ENCODE measurements around the gene SLC14A1. TPM values are rescaled to one million over a fixed set of nuclear protein-coding genes. Genes with fewer than 3 reads are reported as not detected.
A peak's percentile ranks its signal among the peaks of the same experiment; 100 is the strongest.

The SLC14A1 gene
- total and polyA plus RNA-seq, 2 experiments from 2014 or later: 0.21 to 0.53 TPM

DNA sequence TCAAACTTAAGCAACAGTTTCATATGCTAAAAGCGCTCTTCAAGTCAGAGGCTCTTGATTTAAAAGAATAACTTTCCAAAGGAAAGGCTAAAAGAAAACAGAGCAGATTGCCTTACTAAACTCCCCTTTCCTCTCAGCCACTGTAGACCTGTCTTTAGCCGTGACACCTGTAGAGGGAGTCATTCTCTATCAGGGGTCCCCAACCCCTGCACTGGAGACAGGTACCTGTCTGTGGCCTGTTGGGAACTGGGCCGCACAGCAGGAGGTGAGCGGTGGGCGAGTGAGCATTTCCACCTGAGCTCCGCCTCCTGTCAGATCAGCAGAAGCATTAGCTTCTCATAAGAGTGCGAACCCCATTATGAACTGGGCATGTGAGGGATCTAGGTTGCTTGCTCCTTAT is 9.6 kb downstream of the SLC14A1 start:
- DNase-seq (ENCODE audit: low spot score) (peak; percentile 78), ATAC-seq (peak; percentile 94)
- no peak overlapping the region for H3K27ac ChIP-seq (ENCODE audit: low read depth)
- Mint-ChIP-seq H3K4me3 (no peak overlapping the region), H3K4me1 (peaks cover 7% of the 10 kb centered on the region), H3K36me3 (ENCODE audit: low read depth) (no peaks in the 10 kb centered on the region; the same call in 1 of the 3 replicates), H3K9me3 (no peaks in the 10 kb centered on the region; the same call in 2 of the 3 replicates), H3K27ac (no peak overlapping the region), H3K27me3 (ENCODE audit: insufficient read depth, low read depth, poor library complexity) (peaks cover 2% of the 10 kb centered on the region)
- peaks cover 13% of the 10 kb centered on the region for H3K9me2 ChIP-seq (ENCODE audit: insufficient read depth)
- 0 out of 2 replicates have a peak, but pooled peaks cover 4% of the 10 kb centered on the region for H3F3A ChIP-seq (replicated peaks; ENCODE audit: low read depth)
- TF ChIP-seq POLR2AphosphoS5 (IDR thresholded peaks at IDR 0.05; ENCODE audit: low read depth): no peak
- TF ChIP-seq, protein P1, sequence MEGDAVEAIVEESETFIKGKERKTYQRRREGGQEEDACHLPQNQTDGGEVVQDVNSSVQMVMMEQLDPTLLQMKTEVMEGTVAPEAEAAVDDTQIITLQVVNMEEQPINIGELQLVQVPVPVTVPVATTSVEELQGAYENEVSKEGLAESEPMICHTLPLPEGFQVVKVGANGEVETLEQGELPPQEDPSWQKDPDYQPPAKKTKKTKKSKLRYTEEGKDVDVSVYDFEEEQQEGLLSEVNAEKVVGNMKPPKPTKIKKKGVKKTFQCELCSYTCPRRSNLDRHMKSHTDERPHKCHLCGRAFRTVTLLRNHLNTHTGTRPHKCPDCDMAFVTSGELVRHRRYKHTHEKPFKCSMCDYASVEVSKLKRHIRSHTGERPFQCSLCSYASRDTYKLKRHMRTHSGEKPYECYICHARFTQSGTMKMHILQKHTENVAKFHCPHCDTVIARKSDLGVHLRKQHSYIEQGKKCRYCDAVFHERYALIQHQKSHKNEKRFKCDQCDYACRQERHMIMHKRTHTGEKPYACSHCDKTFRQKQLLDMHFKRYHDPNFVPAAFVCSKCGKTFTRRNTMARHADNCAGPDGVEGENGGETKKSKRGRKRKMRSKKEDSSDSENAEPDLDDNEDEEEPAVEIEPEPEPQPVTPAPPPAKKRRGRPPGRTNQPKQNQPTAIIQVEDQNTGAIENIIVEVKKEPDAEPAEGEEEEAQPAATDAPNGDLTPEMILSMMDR (conservative IDR thresholded peaks at IDR 0.05; ENCODE audit: low read depth in 2 of 2): peak; percentile 72 to 85
- no peak overlapping the region for H3K4me2 ChIP-seq
- H3K79me2 ChIP-seq (replicated peaks; ENCODE audit: insufficient read depth): no peaks in the 10 kb centered on the region
- H3K36me3 ChIP-seq (ENCODE audit: insufficient read depth): no peaks in the 10 kb centered on the region
- H3K4me1 ChIP-seq (ENCODE audit: insufficient read depth): peaks cover 6% of the 10 kb centered on the region; the same call in 1 of the 2 replicates
- H2AFZ ChIP-seq: no peak overlapping the region
- no peaks in the 10 kb centered on the region for H3K27me3 ChIP-seq (ENCODE audit: insufficient read depth)
- H3K4me3 ChIP-seq: no peak overlapping the region
- no peaks in the 10 kb centered on the region for H4K20me1 ChIP-seq (replicated peaks; ENCODE audit: insufficient read depth)

DNA sequence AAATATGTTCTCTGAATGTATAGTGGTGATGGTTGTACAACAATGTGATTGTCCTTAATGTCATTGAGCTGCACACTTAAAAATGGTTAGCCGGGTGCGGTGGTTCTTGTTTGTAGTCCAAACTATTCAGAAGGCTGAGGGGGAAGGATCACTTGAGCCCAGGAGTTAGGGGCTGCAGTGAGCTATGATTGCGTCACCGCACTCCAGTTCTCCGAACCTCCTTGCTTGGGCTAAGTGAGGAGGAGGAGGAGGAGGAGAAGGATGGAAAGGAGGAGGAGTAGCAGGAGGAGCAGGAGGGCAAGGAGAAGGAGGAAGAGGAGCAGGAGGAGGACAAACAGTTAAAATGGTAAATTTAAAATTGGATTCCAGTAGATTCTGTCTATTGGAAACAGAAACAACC is 10.5 kb downstream of the SLC14A1 start:
- no peaks in the 10 kb centered on the region; the same call in 2 of the 3 replicates for H3K9me3 Mint-ChIP-seq
- H3K4me1 Mint-ChIP-seq: peaks cover 17% of the 10 kb centered on the region
- H3K27ac Mint-ChIP-seq: no peak overlapping the region
- TF ChIP-seq EZH2phosphoT487 (IDR thresholded peaks at IDR 0.05; ENCODE audit: unreplicated experiment) (no peak), ZNF462 (CRISPR knock-in tag; IDR thresholded peaks at IDR 0.05) (no peak), NANOG (IDR thresholded peaks at IDR 0.05; ENCODE audit: borderline replicate concordance) (no peak), ZNF331 (CRISPR knock-in tag; IDR thresholded peaks at IDR 0.05; ENCODE audit: low read depth) (no peak)
- TF ChIP-seq, protein P1 (conservative IDR thresholded peaks at IDR 0.05; ENCODE audit: low read depth in 2 of 2): no peak
- TF ChIP-seq, protein P2, sequence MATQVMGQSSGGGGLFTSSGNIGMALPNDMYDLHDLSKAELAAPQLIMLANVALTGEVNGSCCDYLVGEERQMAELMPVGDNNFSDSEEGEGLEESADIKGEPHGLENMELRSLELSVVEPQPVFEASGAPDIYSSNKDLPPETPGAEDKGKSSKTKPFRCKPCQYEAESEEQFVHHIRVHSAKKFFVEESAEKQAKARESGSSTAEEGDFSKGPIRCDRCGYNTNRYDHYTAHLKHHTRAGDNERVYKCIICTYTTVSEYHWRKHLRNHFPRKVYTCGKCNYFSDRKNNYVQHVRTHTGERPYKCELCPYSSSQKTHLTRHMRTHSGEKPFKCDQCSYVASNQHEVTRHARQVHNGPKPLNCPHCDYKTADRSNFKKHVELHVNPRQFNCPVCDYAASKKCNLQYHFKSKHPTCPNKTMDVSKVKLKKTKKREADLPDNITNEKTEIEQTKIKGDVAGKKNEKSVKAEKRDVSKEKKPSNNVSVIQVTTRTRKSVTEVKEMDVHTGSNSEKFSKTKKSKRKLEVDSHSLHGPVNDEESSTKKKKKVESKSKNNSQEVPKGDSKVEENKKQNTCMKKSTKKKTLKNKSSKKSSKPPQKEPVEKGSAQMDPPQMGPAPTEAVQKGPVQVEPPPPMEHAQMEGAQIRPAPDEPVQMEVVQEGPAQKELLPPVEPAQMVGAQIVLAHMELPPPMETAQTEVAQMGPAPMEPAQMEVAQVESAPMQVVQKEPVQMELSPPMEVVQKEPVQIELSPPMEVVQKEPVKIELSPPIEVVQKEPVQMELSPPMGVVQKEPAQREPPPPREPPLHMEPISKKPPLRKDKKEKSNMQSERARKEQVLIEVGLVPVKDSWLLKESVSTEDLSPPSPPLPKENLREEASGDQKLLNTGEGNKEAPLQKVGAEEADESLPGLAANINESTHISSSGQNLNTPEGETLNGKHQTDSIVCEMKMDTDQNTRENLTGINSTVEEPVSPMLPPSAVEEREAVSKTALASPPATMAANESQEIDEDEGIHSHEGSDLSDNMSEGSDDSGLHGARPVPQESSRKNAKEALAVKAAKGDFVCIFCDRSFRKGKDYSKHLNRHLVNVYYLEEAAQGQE (IDR thresholded peaks at IDR 0.05; ENCODE audit: unreplicated experiment): no peak

More for the DNA sequence above, 10.5 kb downstream of the SLC14A1 start:
- H3K4me2 ChIP-seq: no peak overlapping the region
- no peaks in the 10 kb centered on the region for H3K79me2 ChIP-seq (replicated peaks; ENCODE audit: insufficient read depth)
- H3F3A ChIP-seq (replicated peaks; ENCODE audit: low read depth): 0 out of 2 replicates have a peak, but pooled peaks cover 4% of the 10 kb centered on the region
- no peaks in the 10 kb centered on the region for H3K27me3 ChIP-seq (ENCODE audit: insufficient read depth)
- H4K20me1 ChIP-seq (replicated peaks; ENCODE audit: insufficient read depth): no peaks in the 10 kb centered on the region
- no peak for ATAC-seq
- peaks cover 13% of the 10 kb centered on the region for H3K9me2 ChIP-seq (ENCODE audit: insufficient read depth)
- no peak overlapping the region for H3K27ac ChIP-seq (ENCODE audit: low read depth)
- H3K4me1 ChIP-seq (ENCODE audit: insufficient read depth): peaks cover 11% of the 10 kb centered on the region; the same call in 1 of the 2 replicates
- Mint-ChIP-seq H3K36me3 (ENCODE audit: low read depth) (no peaks in the 10 kb centered on the region; the same call in 1 of the 3 replicates), H3K27me3 (ENCODE audit: insufficient read depth, low read depth, poor library complexity) (peaks cover 6% of the 10 kb centered on the region), H3K4me3 (no peak overlapping the region)
- H3K4me3 ChIP-seq: no peak overlapping the region
- no peak for DNase-seq (ENCODE audit: low spot score)
- H3K36me3 ChIP-seq (ENCODE audit: insufficient read depth): no peaks in the 10 kb centered on the region
- no peak overlapping the region; the same call in 1 of the 2 replicates for H2AFZ ChIP-seq

Measured in GM23338 (cell line).